Sciatic nerve (tissue), 2 donors: ENCODE data around the gene TXN2. TPM values are rescaled to one million over a fixed set of nuclear protein-coding genes. Genes with fewer than 3 reads are reported as not detected.

Experiments used
- ATAC-seq: fragments of 200-7000 bp; cut with Tn5 transposase; one replicate; pipeline ENCODE4 v1.9.1; 2020; ENCODE audit warnings: mild to moderate bottlenecking, moderate library complexity
- DNase-seq: peaks from one replicate; pipeline ENCODE4 v3.0.0-alpha.2; 2020; ENCODE audit warnings: low spot score
- intact Hi-C: fragments of 100-400 bp; cut with DNase I; formaldehyde crosslinking; loops from one replicate; pipeline ENCODE4 v1.14.2; 2022
- total RNA-seq: library from RNA; stranded (reverse); fragmentation: NEBNext Ultra II Directional; extraction: Animal tissue kit (Norgen Biotek cat#: 25700); gene quantifications from one replicate; pipeline ENCODE4 v1.2.1, GENCODE V29; 2021
- donor health status: DM: no; HTN: no; CAD: no.
- donor health status: DM: no; HTN: no; CAD: no.

Gene TXN2
- total RNA-seq, 1 donor from 2014 or later: 45.4 TPM

DNA sequence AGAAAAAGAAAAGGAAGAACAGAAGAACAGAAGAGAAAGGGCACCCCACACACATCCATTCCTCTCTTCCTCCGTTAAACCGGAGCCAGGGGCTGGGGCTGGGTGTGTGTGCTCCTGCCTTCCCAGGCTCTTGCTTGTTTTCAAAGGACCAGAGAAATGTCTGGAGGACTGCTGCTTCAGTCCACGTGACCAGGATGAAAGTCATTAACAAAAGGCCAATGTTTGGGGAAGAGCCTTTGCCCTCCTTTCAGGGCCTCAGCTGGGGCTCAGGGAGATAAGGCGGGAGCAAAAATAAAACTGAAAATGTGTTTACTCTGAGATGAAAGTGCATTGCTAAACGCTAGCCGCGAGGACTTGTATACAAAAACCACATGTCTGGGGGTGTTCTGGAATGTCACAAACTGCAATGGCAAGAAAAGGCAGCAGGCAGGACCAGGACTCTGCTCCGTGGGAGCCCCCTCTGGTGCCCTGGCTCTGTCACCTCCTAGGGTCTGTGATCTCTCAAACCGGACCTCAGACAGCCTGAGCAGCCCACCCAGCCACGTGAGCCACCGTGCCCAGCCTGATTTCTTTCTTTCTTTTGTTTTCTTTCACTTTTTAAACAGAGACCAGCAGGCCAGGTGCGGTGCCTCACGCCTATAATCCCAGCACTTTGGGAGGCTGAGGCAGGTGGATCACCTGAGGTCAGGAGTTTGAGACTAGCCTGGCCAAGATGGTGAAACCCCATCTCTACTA lies 62.1 kb downstream of the TXN2 start:
- intact Hi-C loops: no loop called here
- DNase-seq: peak; percentile 67
- peak; percentile 92 for ATAC-seq

DNA sequence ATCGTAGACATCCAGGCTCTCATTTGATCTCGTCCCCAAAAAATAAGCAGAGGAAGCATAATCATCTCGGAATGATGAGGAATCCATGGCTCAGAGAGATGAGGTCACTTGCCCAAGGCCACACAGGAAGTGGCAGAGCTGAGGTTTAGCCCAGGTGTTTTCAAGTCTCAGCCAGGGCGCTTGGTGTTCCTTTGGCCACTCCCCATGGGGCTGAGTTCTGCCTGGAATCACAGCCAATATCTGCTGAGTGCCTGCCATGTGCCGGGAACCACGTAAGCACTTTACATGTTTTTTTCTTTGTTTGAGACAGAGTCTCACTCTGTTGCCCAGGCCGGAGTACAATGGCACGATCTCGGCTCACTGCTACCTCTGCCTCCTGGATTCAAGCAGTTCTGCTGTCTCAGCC lies 64.2 kb downstream of the TXN2 start:
- intact Hi-C loops: no loop called here
- DNase-seq (no peak), ATAC-seq (no peak)

Other genes with a start within 250 kb of the TXN2 start
- gene APOL2, start 242.1 kb downstream of the TXN2 start, total RNA-seq: 65.8 TPM
- gene APOL1, start 228.5 kb downstream of the TXN2 start, total RNA-seq: 35.3 TPM
- 973 TPM for gene MYH9, start 93.7 kb downstream of the TXN2 start, total RNA-seq
- gene FOXRED2, start 25.4 kb upstream of the TXN2 start, total RNA-seq: 13.7 TPM
- 132 TPM for gene EIF3D, start 47.5 kb upstream of the TXN2 start, total RNA-seq
- not detected for gene CACNG2, start 222.1 kb upstream of the TXN2 start, total RNA-seq